GM19397 (cell line): ENCODE data around the gene IRGQ.
"Not testable (repeated sequence)": the region's sequence is repeated elsewhere in the genome, so short reads cannot be mapped to it uniquely, and the experiment has no call there.

Experiments used
- ATAC-seq: cut with Tn5 transposase; IDR thresholded peaks from one replicate; pipeline ENCODE4 v1.9.1; 2021; ENCODE audit warnings: mild to moderate bottlenecking, moderate library complexity; ENCODE audit not compliant: unreplicated experiment

IRGQ gene

DNA sequence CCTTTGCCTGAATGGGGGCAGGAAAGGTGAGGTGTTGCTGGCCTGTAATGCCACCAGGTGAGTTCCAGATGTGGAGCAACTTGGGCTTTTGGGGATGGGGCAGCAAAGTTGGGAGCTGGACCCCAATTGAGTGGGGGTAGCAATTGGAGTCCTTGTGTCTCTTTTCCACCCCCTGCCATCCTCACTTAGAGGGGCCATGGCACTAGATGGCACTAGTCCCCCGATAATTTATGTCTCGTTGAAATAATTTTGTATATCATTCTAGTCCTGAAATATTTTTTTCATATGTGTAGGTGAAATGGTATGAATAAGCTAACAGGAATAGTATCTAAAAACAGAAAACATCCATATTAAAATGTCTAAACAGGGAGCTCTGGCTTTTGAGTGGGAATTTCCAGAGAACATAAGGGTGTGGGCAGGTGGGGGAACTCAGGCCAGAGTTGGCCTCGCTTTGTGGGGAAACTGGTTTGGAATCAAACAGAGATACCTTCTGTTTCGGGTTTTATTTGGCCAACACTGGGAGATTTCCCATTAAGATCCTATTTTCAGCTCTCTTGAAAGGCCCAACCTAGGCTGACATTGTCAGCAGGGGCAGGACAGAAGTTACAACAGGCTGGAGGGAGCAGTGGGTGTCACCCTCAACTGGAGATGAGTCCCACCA lies 3.8 kb upstream of the IRGQ start:
- ATAC-seq = no peak

DNA sequence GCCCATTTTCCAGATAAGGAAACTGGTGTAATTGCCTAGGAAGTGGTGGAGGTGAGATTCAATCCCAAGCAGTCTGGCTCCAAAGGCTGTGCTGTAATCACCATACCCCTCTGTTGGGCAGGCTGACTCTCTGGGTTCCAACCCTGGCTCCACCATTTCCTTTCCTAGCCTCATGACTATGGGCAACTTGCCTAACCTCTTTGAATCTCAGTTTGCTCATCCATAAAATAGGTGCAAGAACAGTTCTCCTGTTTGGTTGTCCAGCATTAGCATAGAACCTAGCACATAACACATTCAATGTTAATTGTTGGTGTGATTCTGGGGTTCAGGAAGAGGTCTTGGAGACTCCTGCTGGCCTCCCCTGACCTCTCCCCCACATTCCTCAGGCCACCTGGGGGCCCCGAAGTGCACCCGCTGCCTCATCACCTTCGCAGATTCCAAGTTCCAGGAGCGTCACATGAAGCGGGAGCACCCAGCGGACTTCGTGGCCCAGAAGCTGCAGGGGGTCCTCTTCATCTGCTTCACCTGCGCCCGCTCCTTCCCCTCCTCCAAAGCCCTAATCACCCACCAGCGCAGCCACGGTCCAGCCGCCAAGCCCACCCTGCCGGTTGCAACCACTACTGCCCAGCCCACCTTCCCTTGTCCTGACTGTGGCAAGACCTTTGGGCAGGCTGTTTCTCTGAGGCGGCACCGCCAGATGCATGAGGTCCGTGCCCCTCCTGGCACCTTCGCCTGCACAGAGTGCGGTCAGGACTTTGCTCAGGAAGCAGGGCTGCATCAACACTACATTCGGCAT lies 2.7 kb upstream of the IRGQ start:
- no peak for ATAC-seq

- no peak for ATAC-seq
These were observed 1.9 kb upstream of the IRGQ start for GRCh38 chr19:43597876-43598275.

DNA sequence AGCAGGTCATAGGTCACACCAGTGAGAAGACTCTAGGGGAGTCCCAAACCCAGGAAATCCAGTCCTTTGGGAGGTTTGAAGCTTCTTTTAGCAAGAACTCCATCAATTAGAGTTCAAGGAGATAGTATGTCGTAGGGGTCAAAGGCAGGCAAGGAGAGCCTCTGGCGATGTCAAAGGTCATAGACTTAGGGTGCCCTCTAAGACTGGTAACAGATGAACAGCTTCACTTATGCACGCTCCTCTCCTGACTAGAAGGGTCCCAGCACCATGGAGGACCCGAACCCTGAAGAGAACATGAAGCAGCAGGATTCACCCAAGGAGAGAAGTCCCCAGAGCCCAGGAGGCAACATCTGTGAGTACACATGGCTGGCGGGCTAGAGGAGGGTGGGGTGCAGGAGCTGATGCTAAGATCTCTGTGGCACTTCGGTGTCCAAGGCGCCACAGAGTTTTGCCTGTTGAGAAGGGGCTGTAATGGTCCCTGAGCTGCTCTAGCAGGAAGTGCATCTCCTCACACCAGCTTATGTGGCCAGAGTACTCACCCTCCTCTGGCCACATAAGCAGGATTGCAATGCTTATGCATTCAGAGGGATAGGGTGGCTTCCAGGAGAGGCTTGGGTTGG lies 1.0 kb upstream of the IRGQ start:
- no peak for ATAC-seq

- ATAC-seq = no peak
These were observed 332 bp downstream of the IRGQ start for GRCh38 chr19:43595605-43595998.

DNA sequence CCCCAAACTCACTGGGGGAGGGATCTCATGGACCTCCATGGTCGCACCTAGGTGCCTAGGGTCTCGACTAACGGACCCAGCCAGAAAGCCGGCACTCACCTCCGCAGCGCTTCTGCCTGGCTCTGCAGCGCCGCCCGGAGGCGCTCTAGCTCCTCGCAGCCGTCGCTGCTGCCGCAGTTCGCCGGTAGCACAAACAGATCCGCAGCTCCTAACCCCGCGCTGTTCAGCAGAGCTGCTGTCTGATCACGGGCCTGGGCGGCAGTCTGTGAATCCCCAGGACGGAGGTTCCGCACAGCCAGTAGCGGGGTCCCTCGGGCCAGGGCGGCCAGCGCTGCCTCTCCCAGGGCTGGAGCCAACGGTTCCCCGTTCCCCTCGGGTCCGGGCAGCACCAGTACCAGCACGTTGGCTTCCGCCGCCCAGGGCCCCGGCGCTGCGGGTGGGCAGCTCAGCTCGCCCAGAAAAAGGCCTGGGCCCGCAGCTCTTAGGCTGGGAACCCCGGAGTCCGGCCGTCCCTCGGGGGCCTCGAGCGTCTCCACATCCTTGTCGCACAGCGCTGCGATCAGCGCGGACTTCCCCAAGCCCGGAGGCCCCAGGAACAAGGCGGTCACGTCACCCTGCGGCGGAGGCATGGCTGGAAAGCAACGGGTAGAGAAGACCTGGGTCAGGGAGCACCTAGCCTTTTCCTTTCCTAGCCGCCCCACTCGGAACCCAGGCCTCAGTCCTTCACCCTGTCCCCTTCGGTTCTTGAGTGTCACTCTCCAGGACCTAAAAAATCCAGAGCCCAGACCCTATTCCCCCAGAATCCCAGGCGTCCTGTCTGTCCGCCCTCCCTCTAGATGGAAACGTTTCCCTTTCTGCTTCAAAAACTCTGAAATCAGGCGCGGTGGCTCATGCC lies 977 bp downstream of the IRGQ start:
- ATAC-seq = no peak

- ATAC-seq = no peak
These were observed 1.7 kb downstream of the IRGQ start for GRCh38 chr19:43594081-43594697.

- no peak for ATAC-seq
These were observed 3.1 kb downstream of the IRGQ start for GRCh38 chr19:43592800-43593350.

GRCh38 chr19:43591904-43592772 lies 3.8 kb downstream of the IRGQ start:
- no peak for ATAC-seq

DNA sequence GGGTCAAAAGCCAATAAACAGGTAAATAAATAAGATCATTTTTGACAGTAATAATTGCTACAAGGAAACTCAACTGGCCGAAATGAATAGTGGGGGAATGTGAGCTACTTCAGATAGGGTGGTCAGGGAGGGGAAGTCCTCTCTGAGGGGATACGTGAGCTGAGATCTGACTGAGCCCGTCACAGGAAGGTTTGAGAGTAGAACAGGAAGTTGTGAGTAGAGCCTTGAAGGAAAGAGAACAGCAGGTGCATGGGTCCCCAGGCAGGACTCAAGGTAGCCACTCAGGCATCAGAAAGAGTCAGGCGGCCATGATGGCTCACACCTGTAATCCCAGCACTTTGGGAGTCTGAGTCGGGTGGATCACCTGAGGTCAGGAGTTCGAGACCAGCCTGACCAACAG lies 6.3 kb downstream of the IRGQ start:
- ATAC-seq = no peak

DNA sequence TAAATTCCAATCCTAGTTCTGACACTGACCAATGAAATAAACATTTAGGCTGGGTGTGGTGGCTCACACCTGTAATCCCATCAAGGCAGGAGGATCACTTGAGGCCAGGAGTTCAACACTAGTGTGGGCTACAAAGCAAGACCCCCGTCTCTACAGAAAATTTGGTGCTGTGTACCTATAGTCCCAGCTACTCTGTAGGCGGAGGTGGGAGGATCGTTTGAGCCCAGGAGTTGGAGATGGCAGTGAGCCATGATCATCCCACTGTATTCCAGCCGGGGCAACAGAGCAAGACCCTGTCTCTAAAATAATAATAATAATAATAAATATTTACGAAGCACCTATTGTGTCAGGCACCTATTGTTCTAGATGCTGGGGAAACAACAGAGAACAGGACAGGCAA lies 6.7 kb downstream of the IRGQ start:
- no peak for ATAC-seq

- ATAC-seq = not testable (repeated sequence)
These were observed 8.9 kb downstream of the IRGQ start for GRCh38 chr19:43587029-43587428.

- ATAC-seq = no peak
These were observed 9.6 kb downstream of the IRGQ start for GRCh38 chr19:43586346-43586745.

GRCh38 chr19:43584484-43584883 lies 11.4 kb downstream of the IRGQ start:
- no peak for ATAC-seq

DNA sequence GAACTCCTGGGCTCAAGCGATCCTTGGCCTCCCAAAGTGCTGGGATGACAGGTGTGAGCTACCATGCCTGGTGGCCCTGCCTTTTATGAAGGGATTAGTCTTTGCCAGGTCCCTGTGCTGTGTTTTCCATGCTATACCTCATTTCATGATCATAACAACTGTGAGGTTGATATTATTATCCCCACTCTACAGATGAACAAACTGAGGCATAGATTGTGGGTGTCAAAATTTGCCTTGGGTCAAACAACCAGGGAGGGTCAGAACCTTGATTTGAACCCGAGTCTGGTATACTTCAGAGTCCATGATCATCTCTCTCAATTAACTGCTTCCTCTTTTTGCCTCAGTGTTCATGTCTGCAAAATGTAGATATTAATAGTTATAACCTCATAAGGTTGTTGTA lies 13.4 kb downstream of the IRGQ start:
- ATAC-seq = no peak

DNA sequence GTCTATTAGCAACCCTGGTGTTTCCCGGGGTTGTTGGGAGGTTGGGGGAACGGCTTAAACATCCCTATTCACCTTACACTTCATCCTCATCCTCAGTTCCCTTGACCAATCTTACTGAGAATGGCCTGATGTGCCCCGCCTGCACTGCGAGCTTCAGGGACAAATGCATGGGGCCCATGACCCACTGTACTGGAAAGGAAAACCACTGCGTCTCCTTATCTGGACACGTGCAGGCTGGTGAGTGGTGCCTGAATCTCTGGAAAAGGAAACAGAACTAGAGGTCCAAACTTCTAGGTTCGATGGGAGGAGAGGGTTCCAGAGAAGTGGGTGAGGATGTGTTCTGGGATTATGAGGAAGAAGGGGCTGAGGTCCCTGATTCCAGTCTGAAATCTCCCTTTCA lies 14.5 kb downstream of the IRGQ start:
- ATAC-seq = no peak

- no peak for ATAC-seq
These were observed 17.1 kb downstream of the IRGQ start for GRCh38 chr19:43578787-43579186.

- no peak for ATAC-seq
These were observed 19.7 kb downstream of the IRGQ start for GRCh38 chr19:43575955-43576878.
